Lung (tissue), 12 donors: Measurements from ENCODE around the gene ITGB2. TPM values are rescaled to one million over a fixed set of nuclear protein-coding genes. Genes with fewer than 3 reads are reported as not detected.

ENCODE experiments used
- ATAC-seq: fragments of 200-7000 bp; cut with Tn5 transposase; one replicate; pipeline ENCODE4 v1.9.1; 2020; ENCODE audit warnings: moderate number of reproducible peaks; ENCODE audit not compliant: insufficient read depth, low FRiP score
- DNase-seq, 3 donors: peaks; one replicate each; pipeline ENCODE4 v3.0.0-alpha.2; 2013 to 2017
- H3K27ac ChIP-seq, 2 donors: one replicate each; pipeline ENCODE4 v1.5.1; 2013; ENCODE audit warnings: mild to moderate bottlenecking in 2 of 2, moderate library complexity in 2 of 2, control low read depth in 1 of 2, inconsistent platforms in 1 of 2, low read depth in 1 of 2, low read length in 1 of 2
- H3K27me3 ChIP-seq, 3 donors: one replicate each; pipeline ENCODE4 v1.5.1; 2013; ENCODE audit warnings: low read length in 2 of 3; ENCODE audit not compliant: control insufficient read depth in 3 of 3, insufficient read depth in 3 of 3
- H3K36me3 ChIP-seq, 4 donors: one replicate each; pipeline ENCODE4 v1.5.1; 2013; ENCODE audit warnings: low read length in 4 of 4, mild to moderate bottlenecking in 1 of 4, moderate library complexity in 1 of 4; ENCODE audit not compliant: control insufficient read depth in 4 of 4, insufficient read depth in 4 of 4
- H3K4me1 ChIP-seq, 5 donors: one replicate each; pipeline ENCODE4 v1.5.1; 2013; ENCODE audit warnings: low read length in 5 of 5, mild to moderate bottlenecking in 2 of 5, moderate library complexity in 1 of 5; ENCODE audit not compliant: control insufficient read depth in 5 of 5, insufficient read depth in 5 of 5
- H3K4me3 ChIP-seq: one replicate; pipeline ENCODE4 v1.5.1; 2013; ENCODE audit warnings: mild to moderate bottlenecking, control low read depth, moderate library complexity
- H3K9ac ChIP-seq, 2 donors: one replicate each; pipeline ENCODE4 v1.5.1; 2013; ENCODE audit warnings: low read length in 2 of 2, control low read depth in 1 of 2; ENCODE audit not compliant: insufficient read depth in 1 of 2
- H3K9me3 ChIP-seq, 4 donors: one replicate each; pipeline ENCODE4 v1.5.1; 2013; ENCODE audit warnings: low read length in 3 of 4, mild to moderate bottlenecking in 1 of 4, moderate library complexity in 1 of 4; ENCODE audit not compliant: control insufficient read depth in 4 of 4, insufficient read depth in 3 of 4
- WGBS, 2 donors: extraction: QIAGEN DNeasy Blood & Tissue Kit; methylation state at CpG; one replicate each; pipeline ENCODE4 v1.1.7; 2013; 5-methylcytosine and 5-hydroxymethylcytosine counted together
- polyA plus RNA-seq, 2 donors: library from polyadenylated mRNA; stranded (reverse); fragments of 200-250 nt; gene quantifications; one replicate each; pipeline ENCODE4 v1.2.1, GENCODE V29; 2013
- total RNA-seq, 2 donors: library from RNA; depleted of rRNA in 1 of 2; stranded (reverse); fragments of >200 nt in 1 of 2; gene quantifications; one replicate each; pipeline ENCODE4 v1.2.1, GENCODE V29; 2014 to 2021
- TF ChIP-seq, protein P1 (sequence below): IDR thresholded peaks from 2 replicates; pipeline ENCODE4 v1.5.1; 2012; ENCODE audit warnings: mild to moderate bottlenecking; ENCODE audit errors: control extremely low read depth, extremely low read depth
- donor health status: control.
- donor health status: control.
- donor health status: Bipolar disorder and iron deficiency.
- donor health status: healthy.
- donor health status: DM: yes; HTN: yes; CAD: no.

Gene ITGB2
- total and polyA plus RNA-seq, 4 donors: 52.9 to 376 (median 187) TPM

DNA sequence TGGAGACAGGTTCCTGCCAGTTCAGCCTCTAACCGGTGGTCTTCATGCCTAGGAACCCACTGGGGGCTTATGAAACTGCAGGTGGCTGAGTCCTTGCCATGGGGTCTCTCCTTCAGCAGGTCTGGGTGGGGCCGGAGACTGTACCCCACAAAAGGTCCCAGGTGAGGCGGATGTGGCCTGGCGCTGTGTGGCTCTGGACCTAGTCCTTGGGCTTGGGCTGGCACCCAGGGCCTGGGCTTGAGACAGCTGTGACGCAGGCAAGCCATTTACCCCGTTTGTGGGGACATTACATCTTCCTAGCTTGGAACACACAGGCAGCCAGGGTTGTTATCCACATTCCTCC lies 13.2 kb upstream of the ITGB2 start:
- H3K27ac ChIP-seq: no peak overlapping the region
- WGBS, 2 donors: 95% methylated on average over 6 of the region's 6 CpGs
- no peak for DNase-seq
- H3K4me1 ChIP-seq: peaks cover 0 to 23% (median 2%) of the 10 kb centered on the region in 5 donors
- no peaks in the 10 kb centered on the region for H3K36me3 ChIP-seq
- TF ChIP-seq, protein P1, sequence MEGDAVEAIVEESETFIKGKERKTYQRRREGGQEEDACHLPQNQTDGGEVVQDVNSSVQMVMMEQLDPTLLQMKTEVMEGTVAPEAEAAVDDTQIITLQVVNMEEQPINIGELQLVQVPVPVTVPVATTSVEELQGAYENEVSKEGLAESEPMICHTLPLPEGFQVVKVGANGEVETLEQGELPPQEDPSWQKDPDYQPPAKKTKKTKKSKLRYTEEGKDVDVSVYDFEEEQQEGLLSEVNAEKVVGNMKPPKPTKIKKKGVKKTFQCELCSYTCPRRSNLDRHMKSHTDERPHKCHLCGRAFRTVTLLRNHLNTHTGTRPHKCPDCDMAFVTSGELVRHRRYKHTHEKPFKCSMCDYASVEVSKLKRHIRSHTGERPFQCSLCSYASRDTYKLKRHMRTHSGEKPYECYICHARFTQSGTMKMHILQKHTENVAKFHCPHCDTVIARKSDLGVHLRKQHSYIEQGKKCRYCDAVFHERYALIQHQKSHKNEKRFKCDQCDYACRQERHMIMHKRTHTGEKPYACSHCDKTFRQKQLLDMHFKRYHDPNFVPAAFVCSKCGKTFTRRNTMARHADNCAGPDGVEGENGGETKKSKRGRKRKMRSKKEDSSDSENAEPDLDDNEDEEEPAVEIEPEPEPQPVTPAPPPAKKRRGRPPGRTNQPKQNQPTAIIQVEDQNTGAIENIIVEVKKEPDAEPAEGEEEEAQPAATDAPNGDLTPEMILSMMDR: no peak
- H3K27me3 ChIP-seq: peaks cover 0 to 39% (median 25%) of the 10 kb centered on the region in 3 donors
- peaks cover 0 to 4% (median 0%) of the 10 kb centered on the region in 4 donors for H3K9me3 ChIP-seq
- no peak for ATAC-seq
- H3K9ac ChIP-seq: no peak overlapping the region
- no peak overlapping the region for H3K4me3 ChIP-seq

DNA sequence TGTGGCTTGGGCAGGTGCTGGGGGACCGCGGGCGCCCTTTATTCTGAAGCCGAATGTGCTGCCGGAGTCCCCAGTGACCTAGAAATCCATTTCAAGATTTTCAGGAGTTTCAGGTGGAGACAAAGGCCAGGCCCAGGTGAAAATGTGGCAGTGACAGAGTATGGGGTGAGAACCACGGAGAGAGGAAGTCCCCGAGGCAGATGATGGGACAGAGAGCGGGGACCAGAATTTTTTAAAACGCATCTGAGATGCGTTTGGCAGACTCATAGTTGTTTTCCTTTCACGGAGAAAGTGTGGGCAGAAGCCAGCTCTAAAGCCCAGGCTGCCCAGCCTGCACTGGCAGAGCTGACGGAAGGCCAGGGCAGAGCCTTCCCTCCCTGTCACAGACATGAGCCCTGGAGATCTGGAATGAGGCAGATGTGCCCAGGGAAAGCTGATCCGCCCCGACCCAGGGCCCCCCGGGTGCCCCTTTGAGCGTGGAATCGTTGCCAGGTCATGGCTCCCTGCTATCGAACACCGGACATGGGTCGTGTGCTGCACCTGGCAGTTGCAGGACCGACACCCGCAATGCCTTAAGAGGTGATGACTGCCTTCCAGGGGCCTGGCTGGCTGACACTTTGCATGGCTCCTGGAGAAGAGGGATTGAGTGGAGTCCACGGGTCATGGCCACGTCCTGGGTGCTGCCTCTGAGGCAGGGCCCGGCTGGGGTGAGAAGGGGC lies 12.7 kb upstream of the ITGB2 start:
- DNase-seq (no peak), ATAC-seq (no peak)
- H3K36me3 ChIP-seq: no peaks in the 10 kb centered on the region
- H3K4me3 ChIP-seq: no peak overlapping the region
- TF ChIP-seq, protein P1: no peak
- peaks cover 0 to 39% (median 26%) of the 10 kb centered on the region in 3 donors for H3K27me3 ChIP-seq
- peaks cover 0 to 4% (median 0%) of the 10 kb centered on the region in 4 donors for H3K9me3 ChIP-seq
- H3K4me1 ChIP-seq: peaks cover 0 to 22% (median 0%) of the 10 kb centered on the region in 5 donors
- no peak overlapping the region for H3K9ac ChIP-seq
- no peak overlapping the region for H3K27ac ChIP-seq
- WGBS, 2 donors: 82% methylated on average over 25 of the region's 25 CpGs

DNA sequence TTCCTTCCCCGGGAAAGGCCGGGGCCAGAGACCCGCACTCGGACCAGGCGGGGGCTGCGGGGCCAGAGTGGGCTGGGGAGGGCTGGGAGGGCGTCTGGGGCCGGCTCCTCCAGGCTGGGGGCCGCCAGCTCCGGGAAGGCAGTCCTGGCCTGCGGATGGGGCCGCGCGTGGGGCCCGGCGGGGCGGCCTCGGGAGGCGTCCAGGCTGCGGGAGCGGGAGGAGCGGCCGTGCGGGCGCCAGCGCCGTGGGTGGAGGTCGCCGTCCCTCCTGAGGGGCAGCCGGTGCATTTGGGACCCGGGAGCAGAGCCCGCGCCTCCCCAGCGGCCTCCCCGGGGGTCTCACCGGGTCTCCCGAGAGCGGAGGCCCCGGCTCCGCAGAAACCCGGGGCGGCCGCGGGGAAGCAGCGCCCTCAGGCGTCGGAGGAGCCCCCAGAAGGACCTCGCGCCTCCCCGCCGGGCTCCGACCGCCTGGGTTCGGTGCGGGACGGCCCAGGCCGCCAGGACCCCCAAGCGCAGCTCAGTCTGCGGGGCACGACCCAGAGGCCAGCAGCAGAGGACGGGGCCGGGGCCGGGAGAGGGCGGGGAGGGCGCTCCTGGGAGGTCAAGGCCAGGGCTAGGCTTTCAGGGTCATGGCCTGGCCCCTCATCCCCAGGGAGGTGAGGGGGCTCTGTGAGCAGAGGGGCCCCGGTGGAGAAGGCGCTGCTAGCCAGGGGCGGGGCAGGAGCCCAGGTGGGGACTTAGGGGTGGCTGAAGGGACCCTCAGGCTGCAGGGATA lies 11.9 kb upstream of the ITGB2 start:
- whole genome bisulfite sequencing, 2 donors: 1 to 2% methylated on average over 31 to 68 of the region's 68 CpGs
- DNase-seq: no peak
- Histone ChIP-seq H3K9me3 (peaks cover 0 to 4% (median 0%) of the 10 kb centered on the region in 4 donors), H3K4me1 (peaks cover 0 to 22% (median 5%) of the 10 kb centered on the region in 5 donors), H3K4me3 (no peak overlapping the region), H3K27me3 (peaks cover 0 to 39% (median 33%) of the 10 kb centered on the region in 3 donors), H3K27ac (no peak overlapping the region), H3K36me3 (no peaks in the 10 kb centered on the region), H3K9ac (no peak overlapping the region)
- TF ChIP-seq, protein P1: peak; percentile 52
- no peak for ATAC-seq
